Fibroblast of skin of left quadriceps (primary cell): Measurements from ENCODE around the gene SVIL.
"Not testable (repeated sequence)": the region's sequence is repeated elsewhere in the genome, so short reads cannot be mapped to it uniquely, and the experiment has no call there.

Source experiments
- DNase-seq, 2 experiments: peaks; one replicate each; pipeline ENCODE4 v3.0.0-alpha.2; 2013; ENCODE audit warnings: low read depth in 2 of 2

Gene SVIL

GRCh38 chr10:29576681-29577080, 58.1 kb downstream of the SVIL start:
- DNase-seq: no peak

- no peak for DNase-seq
These were observed 59.7 kb downstream of the SVIL start for GRCh38 chr10:29575098-29575455.

- not testable (repeated sequence) for DNase-seq
These were observed 60.3 kb downstream of the SVIL start for GRCh38 chr10:29574212-29575097.

- not testable (repeated sequence) for DNase-seq
These were observed 64.5 kb downstream of the SVIL start for GRCh38 chr10:29570248-29570647.

GRCh38 chr10:29569795-29570194, 65.0 kb downstream of the SVIL start:
- DNase-seq: peak in 1 of 2 experiments; percentile 34

- no peak for DNase-seq
These were observed 67.8 kb downstream of the SVIL start for GRCh38 chr10:29567003-29567402.

GRCh38 chr10:29566209-29566608, 68.6 kb downstream of the SVIL start:
- not testable (repeated sequence) for DNase-seq

GRCh38 chr10:29563420-29564035, 71.2 kb downstream of the SVIL start:
- no peak for DNase-seq

- not testable (repeated sequence) for DNase-seq
These were observed 71.8 kb downstream of the SVIL start for GRCh38 chr10:29563006-29563405.

GRCh38 chr10:29559996-29560395, 74.8 kb downstream of the SVIL start:
- no peak for DNase-seq

GRCh38 chr10:29557665-29558064, 77.1 kb downstream of the SVIL start:
- no peak for DNase-seq

GRCh38 chr10:29555746-29556481, 78.9 kb downstream of the SVIL start:
- DNase-seq: peak; percentile 49 to 54

GRCh38 chr10:29555091-29555745, 79.6 kb downstream of the SVIL start:
- DNase-seq: no peak

- peak in 1 of 2 experiments; percentile 24 for DNase-seq
These were observed 80.1 kb downstream of the SVIL start for GRCh38 chr10:29554660-29555059.

GRCh38 chr10:29553544-29554250, 81.1 kb downstream of the SVIL start:
- DNase-seq: no peak

- DNase-seq: not testable (repeated sequence)
These were observed 81.7 kb downstream of the SVIL start for GRCh38 chr10:29553116-29553515.

- DNase-seq: not testable (repeated sequence)
These were observed 85.3 kb downstream of the SVIL start for GRCh38 chr10:29549493-29549892.

GRCh38 chr10:29546773-29547313, 87.9 kb downstream of the SVIL start:
- DNase-seq: no peak

GRCh38 chr10:29545122-29545521, 89.6 kb downstream of the SVIL start:
- no peak for DNase-seq

GRCh38 chr10:29543715-29544114, 91.1 kb downstream of the SVIL start:
- no peak for DNase-seq

- DNase-seq: no peak
These were observed 92.0 kb downstream of the SVIL start for GRCh38 chr10:29542723-29543122.
